Suprapubic skin (tissue), 4 donors: ENCODE measurements around the gene TEKT5. TPM values are rescaled to one million over a fixed set of nuclear protein-coding genes. Genes with fewer than 3 reads are reported as not detected.
A peak's percentile ranks its signal among the peaks of the same experiment; 100 is the strongest.

Source experiments
- DNase-seq, 2 donors: peaks; one replicate each; pipeline ENCODE4 v3.0.0-alpha.2; 2019; ENCODE audit warnings: low spot score in 2 of 2
- H3K27ac ChIP-seq: fragments of 200-600 bp; sonication (generic); one replicate; pipeline ENCODE4 v1.5.1; 2019
- H3K27me3 ChIP-seq: fragments of 200-600 bp; sonication (generic); one replicate; pipeline ENCODE4 v1.5.1; 2019
- H3K36me3 ChIP-seq: fragments of 200-600 bp; sonication (generic); one replicate; pipeline ENCODE4 v1.5.1; 2019
- H3K4me1 ChIP-seq: fragments of 200-600 bp; sonication (generic); one replicate; pipeline ENCODE4 v1.5.1; 2019
- H3K4me3 ChIP-seq: fragments of 200-600 bp; sonication (generic); one replicate; pipeline ENCODE4 v1.5.1; 2019; ENCODE audit warnings: mild to moderate bottlenecking
- H3K9me3 ChIP-seq: fragments of 200-600 bp; sonication (generic); one replicate; pipeline ENCODE4 v1.5.1; 2019
- EP300 ChIP-seq: sonication (generic); formaldehyde crosslinking; IDR thresholded peaks from one replicate; pipeline ENCODE4 v1.6.1; 2017; ENCODE audit warnings: antibody characterized with exemption
- POLR2A ChIP-seq, 2 donors: fragments of 450-650 bp; IDR thresholded peaks; one replicate each; pipeline ENCODE4 v1.6.1; 2017; ENCODE audit warnings: antibody characterized with exemption in 2 of 2, mild to moderate bottlenecking in 2 of 2, moderate library complexity in 2 of 2
- POLR2AphosphoS5 ChIP-seq, 3 donors: sonication (generic); formaldehyde crosslinking; IDR thresholded peaks; one replicate each; pipeline ENCODE4 v1.6.1; 2017; ENCODE audit warnings: antibody characterized with exemption in 3 of 3
- WGBS: methylation state at CpG from one replicate; pipeline ENCODE4 v1.1.5; 2018; 5-methylcytosine and 5-hydroxymethylcytosine counted together
- total RNA-seq, 4 donors: library from RNA; depleted of rRNA; stranded (reverse); fragments of >200 nt; gene quantifications; one replicate each; pipeline ENCODE4 v1.1.0, GENCODE V29; 2016
- TF ChIP-seq, protein P1 (sequence below), 2 donors: fragments of 200-600 bp in 1 of 2; fragments of 450-650 bp in 1 of 2; sonication (generic) in 1 of 2; IDR thresholded peaks; one replicate each; pipeline ENCODE4 v1.5.1; 2016 to 2019; ENCODE audit warnings: antibody characterized with exemption in 2 of 2, mild to moderate bottlenecking in 1 of 2, moderate library complexity in 1 of 2

TEKT5 gene
- total RNA-seq, 4 donors from 2014 or later: 0.64 to 2.3 TPM; not detected in 2

- H3K9me3 ChIP-seq: no peaks in the 10 kb centered on the region
- peak; percentile 80 to 85 for DNase-seq
- peak overlapping the region; percentile 12 for H3K4me3 ChIP-seq
- peak overlapping the region; percentile 61 for H3K27ac ChIP-seq
- no peak for TF ChIP-seq POLR2A (IDR thresholded peaks at IDR 0.05)
- TF ChIP-seq, protein P1, sequence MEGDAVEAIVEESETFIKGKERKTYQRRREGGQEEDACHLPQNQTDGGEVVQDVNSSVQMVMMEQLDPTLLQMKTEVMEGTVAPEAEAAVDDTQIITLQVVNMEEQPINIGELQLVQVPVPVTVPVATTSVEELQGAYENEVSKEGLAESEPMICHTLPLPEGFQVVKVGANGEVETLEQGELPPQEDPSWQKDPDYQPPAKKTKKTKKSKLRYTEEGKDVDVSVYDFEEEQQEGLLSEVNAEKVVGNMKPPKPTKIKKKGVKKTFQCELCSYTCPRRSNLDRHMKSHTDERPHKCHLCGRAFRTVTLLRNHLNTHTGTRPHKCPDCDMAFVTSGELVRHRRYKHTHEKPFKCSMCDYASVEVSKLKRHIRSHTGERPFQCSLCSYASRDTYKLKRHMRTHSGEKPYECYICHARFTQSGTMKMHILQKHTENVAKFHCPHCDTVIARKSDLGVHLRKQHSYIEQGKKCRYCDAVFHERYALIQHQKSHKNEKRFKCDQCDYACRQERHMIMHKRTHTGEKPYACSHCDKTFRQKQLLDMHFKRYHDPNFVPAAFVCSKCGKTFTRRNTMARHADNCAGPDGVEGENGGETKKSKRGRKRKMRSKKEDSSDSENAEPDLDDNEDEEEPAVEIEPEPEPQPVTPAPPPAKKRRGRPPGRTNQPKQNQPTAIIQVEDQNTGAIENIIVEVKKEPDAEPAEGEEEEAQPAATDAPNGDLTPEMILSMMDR (IDR thresholded peaks at IDR 0.05): peak in 1 of 2 donors; percentile 12
- H3K36me3 ChIP-seq: no peaks in the 10 kb centered on the region
- no peaks in the 10 kb centered on the region for H3K27me3 ChIP-seq
- H3K4me1 ChIP-seq: peaks cover 37% of the 10 kb centered on the region
- 4% methylated on average over 5 of the region's 14 CpGs for WGBS
These were observed 77.7 kb downstream of the TEKT5 start for GRCh38 chr16:10616756-10617640.

GRCh38 chr16:10616419-10616755 is 78.3 kb downstream of the TEKT5 start:
- TF ChIP-seq POLR2AphosphoS5 (IDR thresholded peaks at IDR 0.05) (no peak), POLR2A (IDR thresholded peaks at IDR 0.05) (no peak), EP300 (no peak)
- TF ChIP-seq, protein P1 (IDR thresholded peaks at IDR 0.05): no peak
- H3K4me1 ChIP-seq: peaks cover 37% of the 10 kb centered on the region
- H3K9me3 ChIP-seq: no peaks in the 10 kb centered on the region
- WGBS: 37% methylated on average over 3 of the region's 6 CpGs
- H3K4me3 ChIP-seq: no peak overlapping the region
- no peaks in the 10 kb centered on the region for H3K27me3 ChIP-seq
- DNase-seq: no peak
- peak overlapping the region; percentile 61 for H3K27ac ChIP-seq
- no peaks in the 10 kb centered on the region for H3K36me3 ChIP-seq

DNA sequence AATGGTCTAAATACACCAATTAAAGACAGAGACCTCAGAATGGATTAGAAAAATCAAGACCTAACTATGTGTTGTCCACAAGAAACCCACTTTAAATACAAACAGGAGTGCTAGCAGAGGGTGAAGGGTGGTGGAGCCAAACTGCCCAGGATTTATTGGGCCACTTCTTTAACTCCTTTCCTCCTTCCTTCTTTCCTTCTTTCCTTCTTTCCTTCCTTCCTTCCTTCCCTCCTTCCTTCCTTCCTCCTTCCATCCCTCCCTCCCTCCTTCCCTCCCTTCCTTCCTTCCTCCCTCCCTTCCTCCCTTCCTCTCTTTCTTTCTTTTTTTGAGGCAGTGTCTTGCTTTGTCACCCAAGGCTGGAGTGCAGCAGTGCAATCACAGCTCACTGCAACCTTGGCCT is 80.0 kb downstream of the TEKT5 start:
- H3K9me3 ChIP-seq: no peaks in the 10 kb centered on the region
- H3K4me3 ChIP-seq: no peak overlapping the region
- no peak overlapping the region for H3K27ac ChIP-seq
- no peaks in the 10 kb centered on the region for H3K27me3 ChIP-seq
- H3K36me3 ChIP-seq: no peaks in the 10 kb centered on the region
- DNase-seq: no peak
- peaks cover 33% of the 10 kb centered on the region for H3K4me1 ChIP-seq
- TF ChIP-seq POLR2AphosphoS5 (IDR thresholded peaks at IDR 0.05): no peak
- no peak for TF ChIP-seq POLR2A (IDR thresholded peaks at IDR 0.05)
- TF ChIP-seq, protein P1 (IDR thresholded peaks at IDR 0.05): no peak
- no peak for TF ChIP-seq EP300

DNA sequence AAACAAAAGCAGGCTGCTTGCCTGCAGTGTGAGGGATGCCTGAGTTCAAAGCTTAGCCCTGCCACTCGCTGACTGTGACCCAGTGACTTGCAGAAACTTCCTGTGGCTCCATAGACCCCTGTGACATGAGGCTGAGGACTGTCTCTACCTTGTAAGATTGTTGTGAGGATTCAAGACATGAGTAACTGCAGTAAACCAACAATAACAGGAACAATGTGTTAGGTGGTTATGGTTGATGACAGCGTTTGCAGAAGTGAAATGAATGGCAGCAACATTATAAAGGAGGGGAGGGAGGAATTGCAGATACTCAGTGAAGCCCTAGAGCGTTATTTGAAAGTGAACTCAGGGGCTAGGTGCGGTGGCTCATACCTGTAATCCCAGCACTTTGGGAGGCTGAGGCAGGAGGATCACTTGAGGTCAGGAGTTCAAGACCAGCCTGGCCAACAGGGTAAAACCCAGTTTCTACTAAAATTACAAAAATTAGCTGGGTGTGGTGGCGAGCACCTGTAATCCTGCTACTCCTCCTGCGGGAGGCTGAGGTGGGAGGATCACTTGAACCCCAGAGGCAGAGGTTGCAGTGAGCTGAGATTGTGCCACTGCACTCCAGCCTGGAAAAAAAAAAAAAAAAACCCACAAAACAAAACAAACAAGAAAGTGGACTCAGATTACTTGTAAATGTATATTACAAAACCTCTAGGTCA is 80.8 kb downstream of the TEKT5 start:
- TF ChIP-seq POLR2A (IDR thresholded peaks at IDR 0.05) (no peak), EP300 (no peak), POLR2AphosphoS5 (IDR thresholded peaks at IDR 0.05) (no peak)
- TF ChIP-seq, protein P1 (IDR thresholded peaks at IDR 0.05): no peak
- 71% methylated on average over 6 of the region's 6 CpGs for WGBS
- Histone ChIP-seq H3K9me3 (no peaks in the 10 kb centered on the region), H3K27ac (no peak overlapping the region), H3K4me1 (peaks cover 29% of the 10 kb centered on the region), H3K4me3 (no peak overlapping the region), H3K27me3 (no peaks in the 10 kb centered on the region), H3K36me3 (no peaks in the 10 kb centered on the region)
- no peak for DNase-seq

- Histone ChIP-seq H3K27ac (no peak overlapping the region), H3K36me3 (no peaks in the 10 kb centered on the region), H3K4me1 (peaks cover 20% of the 10 kb centered on the region), H3K4me3 (no peak overlapping the region), H3K27me3 (no peaks in the 10 kb centered on the region), H3K9me3 (no peaks in the 10 kb centered on the region)
- DNase-seq: no peak
- TF ChIP-seq, protein P1 (IDR thresholded peaks at IDR 0.05): no peak
- TF ChIP-seq POLR2A (IDR thresholded peaks at IDR 0.05) (no peak), EP300 (no peak), POLR2AphosphoS5 (IDR thresholded peaks at IDR 0.05) (no peak)
- WGBS: 25% methylated on average over 5 of the region's 6 CpGs
These were observed 82.0 kb downstream of the TEKT5 start for GRCh38 chr16:10612649-10613179.
